Measurements from ENCODE around the gene SCAMP2.
"Not testable (repeated sequence)": the region's sequence is repeated elsewhere in the genome, so short reads cannot be mapped to it uniquely, and the experiment has no call there.

The SCAMP2 gene

GRCh38 chr15:74890665-74890960 lies 17.4 kb upstream of the SCAMP2 start:
- no peak for DNase-seq (ENCODE audit: low read depth)

- no peak for DNase-seq (ENCODE audit: low read depth)
These were observed 16.9 kb upstream of the SCAMP2 start, which contains the start of gene MPI for GRCh38 chr15:74889883-74890664. MPI (plus strand) TSS chr15:74890042; CDS start chr15:74890074, 32 bp downstream.

GRCh38 chr15:74889390-74889882 lies 16.3 kb upstream of the SCAMP2 start:
- no peak for DNase-seq (ENCODE audit: low read depth)

- no peak for DNase-seq (ENCODE audit: low read depth)
These were observed 15.6 kb upstream of the SCAMP2 start for GRCh38 chr15:74888716-74889115.

- DNase-seq (ENCODE audit: low read depth), result not testable (repeated sequence)
These were observed 14.5 kb upstream of the SCAMP2 start for GRCh38 chr15:74887537-74888193.

GRCh38 chr15:74885461-74885860 lies 12.3 kb upstream of the SCAMP2 start:
- DNase-seq (ENCODE audit: low read depth), result no peak

GRCh38 chr15:74884428-74885223 lies 11.5 kb upstream of the SCAMP2 start:
- DNase-seq (ENCODE audit: low read depth), result no peak

- DNase-seq (ENCODE audit: low read depth), result no peak
These were observed 9.4 kb upstream of the SCAMP2 start for GRCh38 chr15:74882528-74882927.

- DNase-seq (ENCODE audit: low read depth), result no peak
These were observed 5.1 kb upstream of the SCAMP2 start for GRCh38 chr15:74878273-74878672.

- DNase-seq (ENCODE audit: low read depth), result no peak
These were observed 725 bp upstream of the SCAMP2 start for GRCh38 chr15:74873756-74874424.

- DNase-seq (ENCODE audit: low read depth), result no peak
These were observed 496 bp downstream of the SCAMP2 start for GRCh38 chr15:74872702-74873035.

GRCh38 chr15:74870436-74871215 lies 2.5 kb downstream of the SCAMP2 start:
- no peak for DNase-seq (ENCODE audit: low read depth)

GRCh38 chr15:74869726-74870407 lies 3.3 kb downstream of the SCAMP2 start:
- no peak for DNase-seq (ENCODE audit: low read depth)

GRCh38 chr15:74869372-74869725 lies 3.8 kb downstream of the SCAMP2 start:
- no peak for DNase-seq (ENCODE audit: low read depth)

GRCh38 chr15:74868059-74868458 lies 5.1 kb downstream of the SCAMP2 start:
- DNase-seq (ENCODE audit: low read depth), result no peak

- no peak for DNase-seq (ENCODE audit: low read depth)
These were observed 5.6 kb downstream of the SCAMP2 start for GRCh38 chr15:74867466-74868038.

- DNase-seq (ENCODE audit: low read depth), result no peak
These were observed 7.1 kb downstream of the SCAMP2 start for GRCh38 chr15:74866090-74866489.

- DNase-seq (ENCODE audit: low read depth), result no peak
These were observed 7.8 kb downstream of the SCAMP2 start for GRCh38 chr15:74865316-74865715.

- DNase-seq (ENCODE audit: low read depth), result no peak
These were observed 8.9 kb downstream of the SCAMP2 start for GRCh38 chr15:74864296-74864695.

GRCh38 chr15:74863239-74864056 lies 9.7 kb downstream of the SCAMP2 start:
- no peak for DNase-seq (ENCODE audit: low read depth)

Data from HS-27A (cell line).